NB4 (cell line): ENCODE results near the gene METAP1D.
A peak's percentile ranks its signal among the peaks of the same experiment; 100 is the strongest.

Source experiments
- DNase-seq: peaks from one replicate; pipeline ENCODE4 v3.0.0; 2010; ENCODE audit warnings: low read depth
- H3K4me3 ChIP-seq: one replicate; pipeline ENCODE4 v1.5.1; 2011; ENCODE audit warnings: mild to moderate bottlenecking, low read depth, low read length, moderate library complexity
- MAX ChIP-seq: IDR thresholded peaks from 2 replicates; pipeline ENCODE4 v1.6.1; 2011; ENCODE audit warnings: low read depth, low read length
- MYC ChIP-seq: IDR thresholded peaks from 2 replicates; pipeline ENCODE4 v1.6.1; 2011; ENCODE audit warnings: low read depth, low read length
- POLR2A ChIP-seq: IDR thresholded peaks from 2 replicates; pipeline ENCODE4 v1.6.1; 2011; ENCODE audit warnings: mild to moderate bottlenecking; ENCODE audit not compliant: insufficient read length; ENCODE audit errors: extremely low read depth
- TF ChIP-seq, protein P1 (sequence below): IDR thresholded peaks from one replicate; pipeline ENCODE4 v1.5.1; 2012; ENCODE audit warnings: low read depth, low read length

The METAP1D gene

GRCh38 chr2:172013396-172013795 is 13.6 kb downstream of the METAP1D start:
- TF ChIP-seq MAX = peak; percentile 83
- no peak for TF ChIP-seq POLR2A
- TF ChIP-seq MYC = peak; percentile 42; the same call in 1 of the 2 replicates
- TF ChIP-seq, protein P1, sequence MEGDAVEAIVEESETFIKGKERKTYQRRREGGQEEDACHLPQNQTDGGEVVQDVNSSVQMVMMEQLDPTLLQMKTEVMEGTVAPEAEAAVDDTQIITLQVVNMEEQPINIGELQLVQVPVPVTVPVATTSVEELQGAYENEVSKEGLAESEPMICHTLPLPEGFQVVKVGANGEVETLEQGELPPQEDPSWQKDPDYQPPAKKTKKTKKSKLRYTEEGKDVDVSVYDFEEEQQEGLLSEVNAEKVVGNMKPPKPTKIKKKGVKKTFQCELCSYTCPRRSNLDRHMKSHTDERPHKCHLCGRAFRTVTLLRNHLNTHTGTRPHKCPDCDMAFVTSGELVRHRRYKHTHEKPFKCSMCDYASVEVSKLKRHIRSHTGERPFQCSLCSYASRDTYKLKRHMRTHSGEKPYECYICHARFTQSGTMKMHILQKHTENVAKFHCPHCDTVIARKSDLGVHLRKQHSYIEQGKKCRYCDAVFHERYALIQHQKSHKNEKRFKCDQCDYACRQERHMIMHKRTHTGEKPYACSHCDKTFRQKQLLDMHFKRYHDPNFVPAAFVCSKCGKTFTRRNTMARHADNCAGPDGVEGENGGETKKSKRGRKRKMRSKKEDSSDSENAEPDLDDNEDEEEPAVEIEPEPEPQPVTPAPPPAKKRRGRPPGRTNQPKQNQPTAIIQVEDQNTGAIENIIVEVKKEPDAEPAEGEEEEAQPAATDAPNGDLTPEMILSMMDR = no peak
- no peak overlapping the region for H3K4me3 ChIP-seq
- peak; percentile 67 for DNase-seq

- TF ChIP-seq, protein P1 = no peak
- no peak for TF ChIP-seq MAX
- no peak for TF ChIP-seq POLR2A
- no peak for TF ChIP-seq MYC
- no peak for DNase-seq
- H3K4me3 ChIP-seq = no peak overlapping the region
Observed at GRCh38 chr2:172021074-172021931, 21.6 kb downstream of the METAP1D start.

DNA sequence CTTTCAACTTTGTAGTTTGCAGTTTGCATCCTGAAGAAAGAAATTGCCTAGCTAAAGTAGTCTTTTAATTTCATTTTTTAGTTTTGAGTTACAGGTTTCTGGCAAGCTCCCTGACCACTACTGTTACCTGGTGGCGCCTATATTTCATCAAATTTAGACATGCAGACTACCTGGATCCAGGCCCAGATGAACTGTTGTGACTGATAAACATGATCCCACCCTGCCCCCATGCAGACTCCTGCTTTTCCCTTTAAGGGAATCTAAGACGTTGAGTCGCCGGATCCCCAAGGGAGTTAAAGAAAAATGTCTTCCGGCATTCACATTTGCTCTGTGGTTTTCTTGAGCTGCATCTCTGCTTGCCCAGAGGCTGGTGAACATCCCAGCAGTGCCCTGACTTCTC is 22.2 kb downstream of the METAP1D start:
- TF ChIP-seq POLR2A (no peak), MYC (no peak), MAX (no peak)
- TF ChIP-seq, protein P1 = no peak
- no peak overlapping the region for H3K4me3 ChIP-seq
- peak; percentile 59 for DNase-seq

DNA sequence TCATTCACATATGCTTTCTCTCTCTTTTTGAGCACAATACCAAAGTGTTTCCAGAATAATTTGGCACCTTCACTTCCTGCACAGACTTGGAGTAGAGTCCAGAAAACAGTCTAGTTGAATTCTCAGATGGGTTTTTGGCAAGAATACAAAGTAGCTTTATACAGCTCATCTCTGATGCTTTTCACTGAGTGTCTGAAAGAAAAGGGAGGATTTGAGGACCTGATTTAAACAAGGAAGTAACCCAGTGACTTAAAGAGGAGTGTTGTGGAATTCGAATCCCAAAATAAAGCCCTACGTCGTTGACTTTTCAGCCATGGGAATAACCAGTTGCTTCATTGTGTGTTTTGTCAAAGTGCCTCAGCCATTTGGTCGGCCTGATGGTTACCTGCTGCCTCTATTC is 31.8 kb downstream of the METAP1D start:
- no peak for DNase-seq
- TF ChIP-seq POLR2A (no peak), MAX (no peak), MYC (no peak)
- TF ChIP-seq, protein P1 = no peak
- no peak overlapping the region for H3K4me3 ChIP-seq

- DNase-seq = no peak
- no peak overlapping the region for H3K4me3 ChIP-seq
- TF ChIP-seq, protein P1 = no peak
- no peak for TF ChIP-seq POLR2A
- TF ChIP-seq MYC = no peak
- TF ChIP-seq MAX = no peak
Observed at GRCh38 chr2:172038121-172038520, 38.4 kb downstream of the METAP1D start.
